Measurements from ENCODE around the gene XG. TPM values are rescaled to one million over a fixed set of nuclear protein-coding genes. Genes with fewer than 3 reads are reported as not detected.
"Not testable (repeated sequence)": the region's sequence is repeated elsewhere in the genome, so short reads cannot be mapped to it uniquely, and the experiment has no call there.

Gene XG
- polyA plus RNA-seq, 3 donors: not detected

DNA sequence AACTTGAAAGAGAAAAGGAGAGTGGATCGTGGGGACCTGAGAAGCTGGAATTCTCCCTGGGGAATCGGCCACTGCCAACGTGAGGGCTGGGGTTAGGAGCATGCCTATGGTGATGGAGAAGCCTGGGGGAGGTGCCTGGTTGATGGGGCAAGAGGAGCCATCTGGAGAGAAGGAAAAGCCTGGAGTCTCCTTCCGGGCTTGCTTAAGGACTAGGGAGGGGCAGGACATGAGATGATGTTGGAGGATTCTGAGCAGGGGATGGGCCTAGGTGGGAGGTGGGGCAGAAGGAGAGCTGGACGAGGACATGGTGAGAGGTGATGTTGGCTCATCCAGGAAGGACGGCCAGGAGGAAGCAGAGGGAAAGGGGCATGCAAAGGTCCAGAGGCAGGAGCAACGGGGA is 41.9 kb downstream of the XG start:
- Histone ChIP-seq H3K4me3 (replicated peaks in 1 of 3; ENCODE audit: low read depth in 2 of 3, low read length in 3 of 3) (no peak overlapping the region), H3K4me2 (replicated peaks; ENCODE audit: extremely low read depth, low read length, poor library complexity, severe bottlenecking) (no peak overlapping the region), H4K20me1 (ENCODE audit: insufficient read depth, low read length) (no peaks in the 10 kb centered on the region), H3K36me3 (replicated peaks in 1 of 2; ENCODE audit: control insufficient read depth in 1 of 2, insufficient read depth in 2 of 2, low read length in 2 of 2) (no peaks in the 10 kb centered on the region), H3K27me3 (ENCODE audit: control insufficient read depth in 2 of 2, insufficient read depth in 2 of 2, low read length in 2 of 2) (no peaks in the 10 kb centered on the region), H3K79me2 (ENCODE audit: insufficient read depth, low read length) (no peaks in the 10 kb centered on the region), H3K4me1 (ENCODE audit: control insufficient read depth in 1 of 2, insufficient read depth in 2 of 2, low read length in 2 of 2) (no peaks in the 10 kb centered on the region), H3K9ac (ENCODE audit: insufficient read depth, low read length, poor library complexity, severe bottlenecking) (no peak overlapping the region), H2AFZ (ENCODE audit: insufficient read depth, low read depth, low read length, poor library complexity, severe bottlenecking) (no peak overlapping the region), H3K9me3 (replicated peaks in 1 of 2; ENCODE audit: control insufficient read depth in 1 of 2, insufficient read depth in 1 of 2, low read length in 2 of 2) (no peaks in the 10 kb centered on the region), H3K27ac (ENCODE audit: low read depth in 1 of 2, low read length in 2 of 2) (no peak overlapping the region)
- WGBS (ENCODE audit: insufficient coverage): 90% methylated on average over 6 of the region's 7 CpGs
- Mint-ChIP-seq H3K36me3 (no peaks in the 10 kb centered on the region), H3K27ac (peak overlapping the region in 1 of 7 donors; percentile 3), H3K9me3 (no peaks in the 10 kb centered on the region), H3K27me3 (ENCODE audit: low read depth in 3 of 3) (peaks cover 1 to 5% (median 3%) of the 10 kb centered on the region in 3 donors), H3K4me3 (no peak overlapping the region), H3K4me1 (peaks cover 3% of the 10 kb centered on the region)
- DNase-seq: no peak
- TF ChIP-seq, protein P1, sequence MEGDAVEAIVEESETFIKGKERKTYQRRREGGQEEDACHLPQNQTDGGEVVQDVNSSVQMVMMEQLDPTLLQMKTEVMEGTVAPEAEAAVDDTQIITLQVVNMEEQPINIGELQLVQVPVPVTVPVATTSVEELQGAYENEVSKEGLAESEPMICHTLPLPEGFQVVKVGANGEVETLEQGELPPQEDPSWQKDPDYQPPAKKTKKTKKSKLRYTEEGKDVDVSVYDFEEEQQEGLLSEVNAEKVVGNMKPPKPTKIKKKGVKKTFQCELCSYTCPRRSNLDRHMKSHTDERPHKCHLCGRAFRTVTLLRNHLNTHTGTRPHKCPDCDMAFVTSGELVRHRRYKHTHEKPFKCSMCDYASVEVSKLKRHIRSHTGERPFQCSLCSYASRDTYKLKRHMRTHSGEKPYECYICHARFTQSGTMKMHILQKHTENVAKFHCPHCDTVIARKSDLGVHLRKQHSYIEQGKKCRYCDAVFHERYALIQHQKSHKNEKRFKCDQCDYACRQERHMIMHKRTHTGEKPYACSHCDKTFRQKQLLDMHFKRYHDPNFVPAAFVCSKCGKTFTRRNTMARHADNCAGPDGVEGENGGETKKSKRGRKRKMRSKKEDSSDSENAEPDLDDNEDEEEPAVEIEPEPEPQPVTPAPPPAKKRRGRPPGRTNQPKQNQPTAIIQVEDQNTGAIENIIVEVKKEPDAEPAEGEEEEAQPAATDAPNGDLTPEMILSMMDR (IDR thresholded peaks at IDR 0.05): no peak
- intact Hi-C loops (cut with micrococcal nuclease): no loop called here

DNA sequence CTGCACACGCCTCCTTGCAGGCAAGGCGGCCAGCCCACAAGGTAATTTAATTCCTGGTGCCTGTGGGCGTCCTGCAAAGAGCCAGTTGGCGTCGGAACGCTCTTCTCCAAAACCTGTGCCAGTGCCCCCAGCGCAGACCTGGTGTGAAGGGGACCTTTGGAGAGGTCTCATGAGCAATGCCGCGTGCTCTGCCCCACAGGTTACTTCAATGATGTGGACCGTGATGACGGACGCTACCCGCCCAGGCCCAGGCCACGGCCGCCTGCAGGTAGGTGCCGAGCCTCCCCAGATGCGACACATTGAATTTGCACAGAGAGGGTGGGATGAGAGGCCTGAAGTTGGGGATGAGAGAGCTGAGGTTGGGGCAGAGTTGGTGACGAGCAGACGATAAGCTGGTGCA is 42.5 kb downstream of the XG start:
- Histone ChIP-seq H3K4me3 (replicated peaks in 1 of 3; ENCODE audit: low read depth in 2 of 3, low read length in 3 of 3) (no peak overlapping the region), H3K9me3 (replicated peaks in 1 of 2; ENCODE audit: control insufficient read depth in 1 of 2, insufficient read depth in 1 of 2, low read length in 2 of 2) (no peaks in the 10 kb centered on the region), H3K36me3 (replicated peaks in 1 of 2; ENCODE audit: control insufficient read depth in 1 of 2, insufficient read depth in 2 of 2, low read length in 2 of 2) (no peaks in the 10 kb centered on the region), H4K20me1 (ENCODE audit: insufficient read depth, low read length) (no peaks in the 10 kb centered on the region), H3K79me2 (ENCODE audit: insufficient read depth, low read length) (no peaks in the 10 kb centered on the region), H3K27ac (ENCODE audit: low read depth in 1 of 2, low read length in 2 of 2) (no peak overlapping the region), H3K4me2 (replicated peaks; ENCODE audit: extremely low read depth, low read length, poor library complexity, severe bottlenecking) (no peak overlapping the region), H3K4me1 (ENCODE audit: control insufficient read depth in 1 of 2, insufficient read depth in 2 of 2, low read length in 2 of 2) (no peaks in the 10 kb centered on the region), H3K27me3 (ENCODE audit: control insufficient read depth in 2 of 2, insufficient read depth in 2 of 2, low read length in 2 of 2) (no peaks in the 10 kb centered on the region), H3K9ac (ENCODE audit: insufficient read depth, low read length, poor library complexity, severe bottlenecking) (no peak overlapping the region), H2AFZ (ENCODE audit: insufficient read depth, low read depth, low read length, poor library complexity, severe bottlenecking) (no peak overlapping the region)
- no peaks in the 10 kb centered on the region for H3K36me3 Mint-ChIP-seq
- no peak for DNase-seq
- intact Hi-C loops (cut with micrococcal nuclease): no loop called here
- H3K9me3 Mint-ChIP-seq: no peaks in the 10 kb centered on the region
- TF ChIP-seq, protein P1 (IDR thresholded peaks at IDR 0.05): no peak
- peaks cover 1 to 5% (median 3%) of the 10 kb centered on the region in 3 donors for H3K27me3 Mint-ChIP-seq (ENCODE audit: low read depth in 3 of 3)
- WGBS (ENCODE audit: insufficient coverage): 95% methylated on average over 12 of the region's 19 CpGs
- H3K27ac Mint-ChIP-seq: no peak overlapping the region
- H3K4me1 Mint-ChIP-seq: peaks cover 3% of the 10 kb centered on the region
- H3K4me3 Mint-ChIP-seq: no peak overlapping the region

DNA sequence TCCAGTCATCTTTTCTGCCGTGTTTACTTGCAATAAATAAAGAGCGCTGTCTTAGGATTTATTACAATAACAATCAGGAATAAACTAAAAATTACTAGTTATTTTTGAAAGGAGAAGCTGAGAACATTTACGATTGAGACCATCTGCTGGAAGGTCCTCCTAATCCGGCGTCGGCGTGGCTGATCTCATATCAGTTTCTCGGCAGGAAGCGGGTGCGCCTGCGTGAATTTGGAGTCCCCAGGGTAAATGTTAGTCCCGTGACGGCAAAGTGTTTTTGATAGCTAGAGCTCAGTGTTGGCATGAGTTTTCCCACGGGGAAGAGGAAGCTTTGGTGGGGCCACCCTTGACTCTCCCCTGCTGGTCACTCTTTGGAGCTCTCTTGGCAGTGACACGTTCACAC is 45.0 kb downstream of the XG start:
- WGBS (ENCODE audit: insufficient coverage): no CpG with 5 or more reads among the region's 15 CpGs
- H4K20me1 ChIP-seq (ENCODE audit: insufficient read depth, low read length); H3K9me3 Mint-ChIP-seq; H3K4me3 Mint-ChIP-seq; H3K27me3 Mint-ChIP-seq (ENCODE audit: low read depth in 3 of 3); H3K4me1 Mint-ChIP-seq; H3K9me3 ChIP-seq (replicated peaks in 1 of 2; ENCODE audit: control insufficient read depth in 1 of 2, insufficient read depth in 1 of 2, low read length in 2 of 2); H3K27me3 ChIP-seq (ENCODE audit: control insufficient read depth in 2 of 2, insufficient read depth in 2 of 2, low read length in 2 of 2); H3K27ac ChIP-seq (ENCODE audit: low read depth in 1 of 2, low read length in 2 of 2); H3K4me3 ChIP-seq (replicated peaks in 1 of 3; ENCODE audit: low read depth in 2 of 3, low read length in 3 of 3); H3K4me1 ChIP-seq (ENCODE audit: control insufficient read depth in 1 of 2, insufficient read depth in 2 of 2, low read length in 2 of 2); H3K9ac ChIP-seq (ENCODE audit: insufficient read depth, low read length, poor library complexity, severe bottlenecking); H3K36me3 Mint-ChIP-seq; H3K27ac Mint-ChIP-seq; intact Hi-C loops (cut with micrococcal nuclease); H3K79me2 ChIP-seq (ENCODE audit: insufficient read depth, low read length); H2AFZ ChIP-seq (ENCODE audit: insufficient read depth, low read depth, low read length, poor library complexity, severe bottlenecking); H3K4me2 ChIP-seq (replicated peaks; ENCODE audit: extremely low read depth, low read length, poor library complexity, severe bottlenecking); H3K36me3 ChIP-seq (replicated peaks in 1 of 2; ENCODE audit: control insufficient read depth in 1 of 2, insufficient read depth in 2 of 2, low read length in 2 of 2): not testable (repeated sequence)
- peak in 1 of 3 donors; percentile 3 for DNase-seq

Measured in CD14-positive monocyte (primary cell).